Activated CD8-positive, alpha-beta T cell treated with anti-CD3 and anti-CD28 coated beads for 36 hours (primary cell): Measurements from ENCODE around the gene KRT13. TPM values are rescaled to one million over a fixed set of nuclear protein-coding genes. Genes with fewer than 3 reads are reported as not detected.

Experiments
- ATAC-seq: fragments of 200-7000 bp; cut with Tn5 transposase; one replicate; pipeline ENCODE4 v1.10.0; 2021; ENCODE audit warnings: mild to moderate bottlenecking, moderate library complexity
- CTCF ChIA-PET: fragments of 350-600 bp; sonication (Branson Sonifier 250); formaldehyde crosslinking; loops from one replicate; lab custom pipeline; 2021; ENCODE audit warnings: antibody characterized with exemption; lab: Charles Lee
- POLR2A ChIA-PET: fragments of 350-600 bp; sonication (Branson Sonifier 250); formaldehyde crosslinking; loops from one replicate; lab custom pipeline; 2021; ENCODE audit warnings: antibody characterized with exemption; lab: Charles Lee
- DNase-seq: peaks from one replicate; pipeline ENCODE4 v3.0.0-alpha.2; 2020
- H3K27ac Mint-ChIP-seq: one replicate; pipeline ENCODE4 v1.8.0; 2021; ENCODE audit warnings: mild to moderate bottlenecking, mixed read lengths
- H3K27me3 Mint-ChIP-seq: one replicate; pipeline ENCODE4 v1.8.0; 2021; ENCODE audit warnings: mixed read lengths
- H3K36me3 Mint-ChIP-seq: one replicate; pipeline ENCODE4 v1.8.0; 2021; ENCODE audit warnings: low read depth, mixed read lengths
- H3K4me1 Mint-ChIP-seq: one replicate; pipeline ENCODE4 v1.8.0; 2021; ENCODE audit warnings: low read depth, mixed read lengths
- H3K4me3 Mint-ChIP-seq: one replicate; pipeline ENCODE4 v1.8.0; 2021; ENCODE audit warnings: mild to moderate bottlenecking, moderate library complexity, mixed read lengths
- H3K9me3 Mint-ChIP-seq: one replicate; pipeline ENCODE4 v1.8.0; 2021; ENCODE audit warnings: mixed read lengths
- intact Hi-C: fragments of 100-400 bp; cut with micrococcal nuclease; formaldehyde crosslinking; loops from one replicate; pipeline ENCODE4 v1.10.0; 2022
- total RNA-seq, 2 experiments: library from RNA; stranded (reverse); gene quantifications; one replicate each; pipeline ENCODE4 v1.2.3, GENCODE V29; 2021
- TF ChIP-seq, protein P1 (sequence below): fragments of 200-600 bp; IDR thresholded peaks from one replicate; pipeline ENCODE4 v1.8.0; 2022; ENCODE audit warnings: antibody characterized with exemption, mild to moderate bottlenecking

KRT13 gene
- total RNA-seq, 2 experiments from 2014 or later, result not detected

DNA sequence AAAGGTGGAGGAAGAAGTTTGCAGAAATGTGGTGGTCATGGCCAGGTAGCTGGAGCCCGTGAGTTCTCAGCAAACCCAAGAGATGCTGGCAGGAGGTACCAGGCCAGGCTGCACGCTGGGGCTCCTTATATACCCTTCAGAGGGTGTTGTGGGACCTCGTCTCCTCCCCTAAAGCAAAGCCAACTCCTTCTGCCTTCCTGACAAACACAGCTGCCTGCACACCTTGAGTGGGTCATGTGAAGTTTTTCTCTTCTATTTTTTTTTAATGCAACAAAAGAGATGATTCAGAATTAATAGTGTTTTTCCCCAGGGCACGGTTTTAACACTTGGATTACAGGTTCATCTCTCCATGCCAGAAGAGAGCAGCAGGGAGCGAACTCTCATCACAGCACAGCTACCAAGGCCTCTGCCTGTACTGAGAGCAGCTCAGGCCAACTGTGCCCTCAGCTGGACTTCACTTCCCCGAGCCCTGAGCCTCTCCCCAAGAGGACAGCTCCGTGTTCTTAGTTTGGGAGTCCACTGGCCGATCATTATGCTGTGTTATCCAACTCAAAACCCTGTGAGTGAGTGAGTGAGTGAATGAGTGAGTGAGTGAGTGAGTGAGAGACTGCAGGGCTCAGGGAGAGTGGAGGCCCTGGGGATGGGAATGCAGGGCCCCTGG is 13.5 kb upstream of the KRT13 start, which contains the start of gene KRT15:
KRT15 (minus strand) TSS at position 102 of the 661 bp plus-strand sequence; CDS start at position 39, 63 bp downstream.
- no peak within 1 kb of the TSS for H3K4me3 Mint-ChIP-seq
- no peak within 1 kb of the TSS for H3K27ac Mint-ChIP-seq
- TF ChIP-seq, protein P1, sequence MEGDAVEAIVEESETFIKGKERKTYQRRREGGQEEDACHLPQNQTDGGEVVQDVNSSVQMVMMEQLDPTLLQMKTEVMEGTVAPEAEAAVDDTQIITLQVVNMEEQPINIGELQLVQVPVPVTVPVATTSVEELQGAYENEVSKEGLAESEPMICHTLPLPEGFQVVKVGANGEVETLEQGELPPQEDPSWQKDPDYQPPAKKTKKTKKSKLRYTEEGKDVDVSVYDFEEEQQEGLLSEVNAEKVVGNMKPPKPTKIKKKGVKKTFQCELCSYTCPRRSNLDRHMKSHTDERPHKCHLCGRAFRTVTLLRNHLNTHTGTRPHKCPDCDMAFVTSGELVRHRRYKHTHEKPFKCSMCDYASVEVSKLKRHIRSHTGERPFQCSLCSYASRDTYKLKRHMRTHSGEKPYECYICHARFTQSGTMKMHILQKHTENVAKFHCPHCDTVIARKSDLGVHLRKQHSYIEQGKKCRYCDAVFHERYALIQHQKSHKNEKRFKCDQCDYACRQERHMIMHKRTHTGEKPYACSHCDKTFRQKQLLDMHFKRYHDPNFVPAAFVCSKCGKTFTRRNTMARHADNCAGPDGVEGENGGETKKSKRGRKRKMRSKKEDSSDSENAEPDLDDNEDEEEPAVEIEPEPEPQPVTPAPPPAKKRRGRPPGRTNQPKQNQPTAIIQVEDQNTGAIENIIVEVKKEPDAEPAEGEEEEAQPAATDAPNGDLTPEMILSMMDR, result no peak
- DNase-seq (no peak), ATAC-seq (no peak)
- intact Hi-C loops, result no loop called here
- no peaks in the 10 kb centered on the region for H3K4me1 Mint-ChIP-seq
- no peaks in the 10 kb centered on the region for H3K36me3 Mint-ChIP-seq
- H3K9me3 Mint-ChIP-seq, result no peaks in the 10 kb centered on the region
- POLR2A ChIA-PET, result no interaction called here
- CTCF ChIA-PET, result interaction anchor here (0.8 kb wide), 1 partner anchor 129 kb away, joined by 3 read pairs; no protein-coding TSS in a partner anchor
- H3K27me3 Mint-ChIP-seq, result no peaks in the 10 kb centered on the region

DNA sequence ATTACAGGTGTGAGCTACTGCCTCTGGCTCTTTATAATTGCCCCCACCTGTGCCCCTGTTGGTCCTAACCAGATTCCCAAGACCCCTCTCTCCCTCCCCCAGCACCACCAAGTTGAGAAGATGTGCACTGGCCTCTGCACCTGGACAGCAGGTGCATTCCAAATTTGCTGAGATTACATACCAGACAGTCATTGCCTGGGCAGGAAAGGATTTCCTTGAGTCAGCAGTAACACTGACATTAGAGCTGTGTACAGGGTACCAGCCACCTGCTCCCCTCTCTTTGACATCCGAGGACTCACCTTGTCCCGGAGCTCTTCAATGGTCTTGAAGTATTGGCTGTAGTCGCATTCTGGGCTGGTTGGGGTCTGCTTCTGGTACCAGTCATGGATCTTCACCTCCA is 12.6 kb upstream of the KRT13 start:
- intact Hi-C loops, result no loop called here
- CTCF ChIA-PET, result no interaction called here

DNA sequence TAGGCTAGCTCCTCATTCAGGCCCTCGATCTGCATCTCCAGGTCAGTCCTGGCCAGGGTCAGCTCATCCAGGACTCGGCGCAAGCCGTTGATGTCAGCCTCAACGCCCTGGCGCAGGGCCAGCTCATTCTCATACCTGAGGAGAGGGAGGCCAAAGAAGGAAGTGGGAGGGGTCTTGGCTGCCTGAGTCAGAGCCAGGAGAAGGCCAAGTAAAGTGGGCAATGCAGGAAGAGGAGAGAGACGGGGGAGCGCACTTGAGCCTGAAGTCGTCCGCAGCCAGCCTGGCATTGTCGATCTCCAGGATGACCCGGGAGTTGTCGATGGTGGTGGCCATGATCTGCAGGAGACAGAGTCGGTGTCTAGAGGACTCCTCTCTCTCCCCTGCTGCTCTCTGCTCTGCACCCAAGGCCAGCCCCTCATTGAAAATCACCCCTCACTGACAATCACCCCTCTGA is 11.4 kb upstream of the KRT13 start:
- CTCF ChIA-PET, result interaction anchor here (3.0 kb wide), 1 partner anchor 32 kb away, joined by 11 read pairs; no protein-coding TSS in a partner anchor

More for the DNA sequence above, 12.6 kb upstream of the KRT13 start:
- ATAC-seq (no peak), DNase-seq (no peak)
- H3K36me3 Mint-ChIP-seq, result no peaks in the 10 kb centered on the region
- H3K4me3 Mint-ChIP-seq, result no peak overlapping the region
- no peaks in the 10 kb centered on the region for H3K9me3 Mint-ChIP-seq
- POLR2A ChIA-PET, result no interaction called here
- H3K27me3 Mint-ChIP-seq, result no peaks in the 10 kb centered on the region
- no peak overlapping the region for H3K27ac Mint-ChIP-seq
- TF ChIP-seq, protein P1, result no peak
- H3K4me1 Mint-ChIP-seq, result no peaks in the 10 kb centered on the region

DNA sequence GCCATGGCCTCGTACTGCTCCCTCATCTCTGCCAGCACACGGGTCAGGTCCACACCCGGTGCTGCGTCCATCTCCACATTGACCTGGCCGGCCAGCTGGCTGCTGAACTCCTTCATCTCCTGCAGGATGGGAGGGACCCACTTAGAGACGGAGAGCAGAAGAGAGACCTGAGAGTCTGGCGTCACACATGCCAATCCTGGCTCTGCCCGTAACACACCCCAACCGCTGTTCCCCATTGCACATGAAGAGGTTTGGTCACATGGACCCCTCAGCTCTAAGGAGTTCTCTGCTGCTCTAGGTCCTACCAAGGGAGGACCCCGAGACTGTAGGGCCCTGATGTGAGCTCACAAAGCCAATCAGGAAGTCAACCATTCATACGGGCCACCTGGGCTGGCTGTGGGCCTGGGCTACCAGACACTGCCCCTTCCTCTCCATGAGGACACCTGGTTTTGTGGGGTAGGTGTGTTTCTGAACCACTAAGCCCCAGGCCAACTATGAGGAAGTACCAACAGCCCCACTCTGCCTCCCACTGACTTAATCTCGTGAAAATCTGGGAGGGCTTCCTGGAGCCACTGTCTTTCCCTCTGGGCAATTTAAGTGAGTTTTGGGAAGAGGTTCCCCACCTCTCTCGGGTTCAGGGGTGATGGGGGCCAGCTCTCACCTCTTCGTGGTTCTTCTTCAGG is 10.9 kb upstream of the KRT13 start:
- TF ChIP-seq, protein P1, result no peak
- Mint-ChIP-seq H3K4me3 (no peak overlapping the region), H3K36me3 (no peaks in the 10 kb centered on the region), H3K27me3 (no peaks in the 10 kb centered on the region), H3K27ac (no peak overlapping the region), H3K4me1 (no peaks in the 10 kb centered on the region), H3K9me3 (no peaks in the 10 kb centered on the region)
- intact Hi-C loops, result no loop called here
- DNase-seq (no peak), ATAC-seq (no peak)
- CTCF ChIA-PET, result interaction anchor here (3.0 kb wide), 1 partner anchor 32 kb away, joined by 11 read pairs; no protein-coding TSS in a partner anchor
- POLR2A ChIA-PET, result no interaction called here

More for the DNA sequence above, 11.4 kb upstream of the KRT13 start:
- TF ChIP-seq, protein P1, result no peak
- DNase-seq, result no peak
- intact Hi-C loops, result no loop called here
- ATAC-seq, result no peak
- H3K9me3 Mint-ChIP-seq, result no peaks in the 10 kb centered on the region
- H3K27me3 Mint-ChIP-seq, result no peaks in the 10 kb centered on the region
- POLR2A ChIA-PET, result no interaction called here
- H3K27ac Mint-ChIP-seq, result no peak overlapping the region
- no peaks in the 10 kb centered on the region for H3K36me3 Mint-ChIP-seq
- H3K4me1 Mint-ChIP-seq, result no peaks in the 10 kb centered on the region
- H3K4me3 Mint-ChIP-seq, result no peak overlapping the region

DNA sequence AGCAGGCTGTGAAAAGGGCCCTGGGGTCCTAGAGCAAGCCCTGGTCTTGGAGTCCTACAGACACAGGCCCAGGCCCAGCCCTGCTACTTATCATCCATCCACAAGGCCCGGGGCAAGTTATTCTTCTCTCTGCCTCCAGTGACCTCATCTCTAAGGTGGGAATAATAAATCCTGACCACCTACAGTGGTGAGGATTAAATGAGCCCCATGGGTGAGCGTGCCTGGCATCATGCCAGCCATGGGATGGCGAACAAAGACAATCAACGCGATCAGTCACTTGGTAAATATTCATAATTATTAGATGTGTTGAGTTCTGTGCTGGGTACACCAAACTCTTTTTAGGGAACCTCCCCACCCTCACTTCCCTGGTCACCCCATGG is 7.7 kb upstream of the KRT13 start:
- CTCF ChIA-PET, result interaction anchor here (1.1 to 1.2 kb wide), 2 partner anchors 35 to 36 kb away, joined by 3 read pairs; no protein-coding TSS in a partner anchor
- ATAC-seq (no peak), DNase-seq (no peak)
- no peaks in the 10 kb centered on the region for H3K4me1 Mint-ChIP-seq
- H3K27ac Mint-ChIP-seq, result no peak overlapping the region
- no peak overlapping the region for H3K4me3 Mint-ChIP-seq
- no peaks in the 10 kb centered on the region for H3K36me3 Mint-ChIP-seq
- POLR2A ChIA-PET, result no interaction called here
- no peaks in the 10 kb centered on the region for H3K9me3 Mint-ChIP-seq
- intact Hi-C loops, result no loop called here
- no peaks in the 10 kb centered on the region for H3K27me3 Mint-ChIP-seq
- TF ChIP-seq, protein P1, result no peak
